Suprapubic skin (tissue), 3 donors: ENCODE measurements around the gene ACOX1.

Source experiments
- CTCF ChIP-seq, 2 donors: fragments of 200-600 bp in 1 of 2; fragments of 450-650 bp in 1 of 2; sonication (generic) in 1 of 2; IDR thresholded peaks; one replicate each; pipeline ENCODE4 v1.5.1; 2016 to 2019; ENCODE audit warnings: antibody characterized with exemption in 2 of 2, mild to moderate bottlenecking in 1 of 2, moderate library complexity in 1 of 2
- POLR2AphosphoS5 ChIP-seq, 3 donors: sonication (generic); formaldehyde crosslinking; IDR thresholded peaks; one replicate each; pipeline ENCODE4 v1.6.1; 2017; ENCODE audit warnings: antibody characterized with exemption in 3 of 3

GRCh38 chr17:75933808-75934207 lies 45.2 kb downstream of the ACOX1 start:
- TF ChIP-seq POLR2AphosphoS5 (IDR thresholded peaks at IDR 0.05) (no peak), CTCF (IDR thresholded peaks at IDR 0.05) (no peak)
